ENCODE measurements around the gene PCGF6. TPM values are rescaled to one million over a fixed set of nuclear protein-coding genes. Genes with fewer than 3 reads are reported as not detected.

Gene PCGF6
- total RNA-seq, 2 experiments from 2014 or later: 1.6 to 1.8 TPM

DNA sequence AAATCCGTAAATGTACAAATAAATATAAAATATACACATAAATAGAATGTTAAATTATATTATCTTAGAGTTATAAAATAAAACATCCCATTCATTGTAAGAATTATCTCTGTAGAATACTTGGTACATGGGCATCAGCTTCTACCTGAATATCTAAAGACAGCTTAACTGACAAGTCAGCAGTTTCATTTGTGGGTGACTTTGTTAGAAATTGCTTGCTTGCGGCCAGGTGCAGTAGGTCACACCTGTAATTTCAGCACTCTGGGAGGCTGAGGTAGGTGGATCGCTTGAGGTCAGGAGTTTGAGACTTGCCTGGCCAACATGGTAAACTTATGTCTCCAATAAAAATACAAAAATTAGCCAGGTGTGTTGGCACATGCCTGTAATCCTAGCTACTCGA lies 14.6 kb downstream of the PCGF6 start:
- H3K4me3 Mint-ChIP-seq: no peak overlapping the region
- Histone ChIP-seq H3K36me3 (ENCODE audit: insufficient read depth, low read length) (peaks cover 18% of the 10 kb centered on the region), H3K27ac (ENCODE audit: low read depth in 1 of 2, low read length in 2 of 2) (no peak overlapping the region), H3K9me3 (ENCODE audit: control insufficient read depth in 1 of 2, insufficient read depth in 1 of 2, low read length in 2 of 2) (no peaks in the 10 kb centered on the region), H3K27me3 (ENCODE audit: control insufficient read depth in 1 of 2, insufficient read depth in 2 of 2, low read length in 2 of 2) (no peaks in the 10 kb centered on the region), H3K4me3 (ENCODE audit: low read length) (no peak overlapping the region), H3K4me1 (ENCODE audit: insufficient read depth, low read length) (no peaks in the 10 kb centered on the region)
- TF ChIP-seq, protein P1, sequence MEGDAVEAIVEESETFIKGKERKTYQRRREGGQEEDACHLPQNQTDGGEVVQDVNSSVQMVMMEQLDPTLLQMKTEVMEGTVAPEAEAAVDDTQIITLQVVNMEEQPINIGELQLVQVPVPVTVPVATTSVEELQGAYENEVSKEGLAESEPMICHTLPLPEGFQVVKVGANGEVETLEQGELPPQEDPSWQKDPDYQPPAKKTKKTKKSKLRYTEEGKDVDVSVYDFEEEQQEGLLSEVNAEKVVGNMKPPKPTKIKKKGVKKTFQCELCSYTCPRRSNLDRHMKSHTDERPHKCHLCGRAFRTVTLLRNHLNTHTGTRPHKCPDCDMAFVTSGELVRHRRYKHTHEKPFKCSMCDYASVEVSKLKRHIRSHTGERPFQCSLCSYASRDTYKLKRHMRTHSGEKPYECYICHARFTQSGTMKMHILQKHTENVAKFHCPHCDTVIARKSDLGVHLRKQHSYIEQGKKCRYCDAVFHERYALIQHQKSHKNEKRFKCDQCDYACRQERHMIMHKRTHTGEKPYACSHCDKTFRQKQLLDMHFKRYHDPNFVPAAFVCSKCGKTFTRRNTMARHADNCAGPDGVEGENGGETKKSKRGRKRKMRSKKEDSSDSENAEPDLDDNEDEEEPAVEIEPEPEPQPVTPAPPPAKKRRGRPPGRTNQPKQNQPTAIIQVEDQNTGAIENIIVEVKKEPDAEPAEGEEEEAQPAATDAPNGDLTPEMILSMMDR (IDR thresholded peaks at IDR 0.05): no peak
- peaks cover 40% of the 10 kb centered on the region for H3K36me3 Mint-ChIP-seq (ENCODE audit: low read depth)
- H3K9me3 Mint-ChIP-seq: no peaks in the 10 kb centered on the region
- intact Hi-C loops (cut with DNase I, micrococcal nuclease): no loop called here
- POLR2A ChIA-PET: no interaction called here
- no peaks in the 10 kb centered on the region for H3K4me1 Mint-ChIP-seq (ENCODE audit: low read depth)
- no peak for DNase-seq
- H3K27me3 Mint-ChIP-seq: no peaks in the 10 kb centered on the region
- H3K27ac Mint-ChIP-seq: no peak overlapping the region
- no peak for ATAC-seq (ENCODE audit: poor library complexity)
- CTCF ChIA-PET: no interaction called here

DNA sequence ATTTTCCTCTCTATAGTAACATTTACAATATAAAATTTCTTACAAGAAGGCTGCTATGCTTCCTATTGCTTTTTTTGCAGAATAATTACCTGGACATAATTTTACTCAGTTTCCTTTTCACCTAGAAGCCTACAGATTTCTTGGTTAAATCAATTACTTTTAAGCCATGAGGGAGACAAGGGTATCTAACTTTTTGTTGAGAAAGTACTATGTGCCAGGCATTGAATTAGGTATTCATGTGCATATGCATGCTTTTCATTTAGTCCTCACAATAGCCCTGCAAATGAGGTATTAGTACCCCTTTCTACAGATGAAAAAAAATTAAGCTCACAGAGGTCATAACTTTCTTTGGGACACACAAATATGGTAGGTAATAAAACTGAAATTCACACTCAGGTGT lies 16.4 kb downstream of the PCGF6 start:
- POLR2A ChIA-PET: interaction anchor here (1.7 kb wide), 1 partner anchor 33 kb away, joined by 7 read pairs; the partner anchor contains the start of gene TAF5
- intact Hi-C loops (cut with DNase I, micrococcal nuclease): loop anchor here (1.0 to 5.0 kb wide), 4 partner anchors 417 to 500 kb away; partner anchors contain the start of gene CNNM2 (in 1 of the 2)

DNA sequence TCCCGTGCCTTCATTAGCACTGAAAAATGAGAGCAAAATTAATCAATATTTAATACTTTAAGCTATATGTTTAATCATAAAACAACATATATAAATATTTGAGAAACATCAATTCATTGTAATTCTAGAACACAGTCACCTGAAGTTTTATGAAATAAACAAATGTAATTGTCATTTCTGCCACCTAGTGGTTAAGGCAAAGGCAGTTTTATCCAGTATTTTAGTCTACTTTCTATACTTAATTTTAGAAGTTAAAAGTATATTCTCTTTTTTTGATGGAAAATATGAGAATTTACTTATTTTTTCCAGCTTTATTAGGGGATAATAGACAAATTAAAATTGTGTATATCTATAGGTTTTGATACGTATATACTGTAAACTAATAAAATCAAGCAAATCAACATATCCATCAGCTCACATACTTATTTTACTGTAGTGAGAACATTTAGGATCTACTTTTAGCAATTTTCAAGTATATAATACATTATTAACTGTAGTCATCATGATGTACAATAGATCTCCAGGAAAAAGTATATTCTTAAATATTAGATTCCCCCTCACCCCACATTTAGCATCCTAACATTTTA lies 16.9 kb downstream of the PCGF6 start:
- intact Hi-C loops (cut with DNase I, micrococcal nuclease): loop anchor here (1.0 to 5.0 kb wide), 4 partner anchors 417 to 499 kb away; partner anchors contain the start of gene CNNM2 (in 1 of the 2)
- ATAC-seq (ENCODE audit: poor library complexity) (no peak), DNase-seq (peak in 3 of 14 experiments; percentile 35 to 44 (median 36))
- H3K4me1 ChIP-seq (ENCODE audit: insufficient read depth, low read length): no peaks in the 10 kb centered on the region
- H3K9me3 Mint-ChIP-seq: no peaks in the 10 kb centered on the region
- no peaks in the 10 kb centered on the region for H3K9me3 ChIP-seq (ENCODE audit: control insufficient read depth in 1 of 2, insufficient read depth in 1 of 2, low read length in 2 of 2)
- no peak overlapping the region for H3K4me3 ChIP-seq (ENCODE audit: low read length)
- no peaks in the 10 kb centered on the region for H3K27me3 Mint-ChIP-seq
- H3K36me3 Mint-ChIP-seq (ENCODE audit: low read depth): peaks cover 36% of the 10 kb centered on the region
- H3K27me3 ChIP-seq (ENCODE audit: control insufficient read depth in 1 of 2, insufficient read depth in 2 of 2, low read length in 2 of 2): no peaks in the 10 kb centered on the region
- ChIA-PET CTCF (interaction anchor here (0.6 to 1.3 kb wide), 5 partner anchors 33 to 800 kb away, joined by 3 to 5 read pairs (median 3); no protein-coding TSS in a partner anchor), POLR2A (interaction anchor here (1.7 kb wide), 1 partner anchor 34 kb away, joined by 7 read pairs; the partner anchor contains the start of gene TAF5)
- no peak overlapping the region for H3K4me3 Mint-ChIP-seq
- H3K4me1 Mint-ChIP-seq (ENCODE audit: low read depth): no peaks in the 10 kb centered on the region
- no peak overlapping the region for H3K27ac ChIP-seq (ENCODE audit: low read depth in 1 of 2, low read length in 2 of 2)
- H3K27ac Mint-ChIP-seq: no peak overlapping the region
- TF ChIP-seq, protein P1 (IDR thresholded peaks at IDR 0.05): peak; percentile 76
- H3K36me3 ChIP-seq (ENCODE audit: insufficient read depth, low read length): peaks cover 26% of the 10 kb centered on the region

More for the DNA sequence above, 16.4 kb downstream of the PCGF6 start:
- H3K9me3 ChIP-seq (ENCODE audit: control insufficient read depth in 1 of 2, insufficient read depth in 1 of 2, low read length in 2 of 2): no peaks in the 10 kb centered on the region
- H3K36me3 ChIP-seq (ENCODE audit: insufficient read depth, low read length): peaks cover 26% of the 10 kb centered on the region
- Mint-ChIP-seq H3K4me3 (no peak overlapping the region), H3K27me3 (no peaks in the 10 kb centered on the region), H3K27ac (no peak overlapping the region), H3K36me3 (ENCODE audit: low read depth) (peaks cover 40% of the 10 kb centered on the region), H3K4me1 (ENCODE audit: low read depth) (no peaks in the 10 kb centered on the region), H3K9me3 (no peaks in the 10 kb centered on the region)
- DNase-seq (no peak), ATAC-seq (ENCODE audit: poor library complexity) (no peak)
- no peak overlapping the region for H3K4me3 ChIP-seq (ENCODE audit: low read length)
- no peaks in the 10 kb centered on the region for H3K27me3 ChIP-seq (ENCODE audit: control insufficient read depth in 1 of 2, insufficient read depth in 2 of 2, low read length in 2 of 2)
- TF ChIP-seq, protein P1 (IDR thresholded peaks at IDR 0.05): no peak
- H3K4me1 ChIP-seq (ENCODE audit: insufficient read depth, low read length): no peaks in the 10 kb centered on the region
- CTCF ChIA-PET: interaction anchor here (0.6 to 1.3 kb wide), 4 partner anchors 32 to 498 kb away, joined by 3 to 5 read pairs (median 4); no protein-coding TSS in a partner anchor
- no peak overlapping the region for H3K27ac ChIP-seq (ENCODE audit: low read depth in 1 of 2, low read length in 2 of 2)
